Measurements from ENCODE around the gene PARL.

PARL gene, protein sequence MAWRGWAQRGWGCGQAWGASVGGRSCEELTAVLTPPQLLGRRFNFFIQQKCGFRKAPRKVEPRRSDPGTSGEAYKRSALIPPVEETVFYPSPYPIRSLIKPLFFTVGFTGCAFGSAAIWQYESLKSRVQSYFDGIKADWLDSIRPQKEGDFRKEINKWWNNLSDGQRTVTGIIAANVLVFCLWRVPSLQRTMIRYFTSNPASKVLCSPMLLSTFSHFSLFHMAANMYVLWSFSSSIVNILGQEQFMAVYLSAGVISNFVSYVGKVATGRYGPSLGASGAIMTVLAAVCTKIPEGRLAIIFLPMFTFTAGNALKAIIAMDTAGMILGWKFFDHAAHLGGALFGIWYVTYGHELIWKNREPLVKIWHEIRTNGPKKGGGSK

DNA sequence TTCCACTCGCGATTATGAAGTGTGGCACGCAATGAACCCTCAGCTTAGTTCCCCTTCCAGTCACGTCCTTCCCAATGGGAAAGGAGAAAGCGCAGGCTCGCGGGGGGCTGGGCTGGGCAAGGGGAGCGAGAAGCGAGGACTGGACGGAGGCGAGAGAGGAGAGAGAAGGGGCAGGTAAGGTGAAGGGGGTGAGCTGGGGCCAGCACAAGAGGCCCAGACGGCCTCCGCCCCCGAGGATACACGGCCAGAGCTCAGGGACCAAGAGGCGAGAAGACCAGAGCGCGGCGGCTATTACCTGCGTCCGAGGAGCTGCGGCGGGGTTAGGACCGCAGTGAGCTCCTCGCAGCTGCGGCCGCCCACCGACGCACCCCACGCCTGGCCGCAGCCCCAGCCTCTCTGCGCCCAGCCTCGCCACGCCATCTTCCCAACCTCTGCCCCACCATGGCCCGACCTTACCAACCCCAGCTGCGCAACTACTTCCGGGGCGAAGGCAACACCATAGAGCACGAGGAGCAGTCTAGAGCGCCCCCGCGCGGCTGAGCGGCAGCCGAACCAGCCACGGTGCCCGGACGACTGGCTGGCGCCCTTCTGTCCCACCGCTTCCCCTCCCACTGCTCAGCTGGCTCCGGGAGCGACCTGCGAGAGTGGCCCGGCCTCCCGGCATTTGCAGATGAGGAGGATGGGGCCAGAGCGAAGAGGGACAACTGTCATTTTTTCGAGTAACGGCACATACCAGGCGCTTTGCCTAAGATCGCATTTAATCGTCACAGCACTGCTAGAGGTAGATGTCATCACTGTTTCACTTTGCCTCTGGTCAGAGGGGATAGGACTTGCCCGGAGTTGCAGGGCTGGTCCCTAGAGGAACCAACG lies at the start of gene PARL:
Gene PARL (minus strand): TSS at position 454 of the 870 bp plus-strand sequence. CDS start 34 bp downstream, at position 420.
- DNase-seq, result peak; percentile 79

DNA sequence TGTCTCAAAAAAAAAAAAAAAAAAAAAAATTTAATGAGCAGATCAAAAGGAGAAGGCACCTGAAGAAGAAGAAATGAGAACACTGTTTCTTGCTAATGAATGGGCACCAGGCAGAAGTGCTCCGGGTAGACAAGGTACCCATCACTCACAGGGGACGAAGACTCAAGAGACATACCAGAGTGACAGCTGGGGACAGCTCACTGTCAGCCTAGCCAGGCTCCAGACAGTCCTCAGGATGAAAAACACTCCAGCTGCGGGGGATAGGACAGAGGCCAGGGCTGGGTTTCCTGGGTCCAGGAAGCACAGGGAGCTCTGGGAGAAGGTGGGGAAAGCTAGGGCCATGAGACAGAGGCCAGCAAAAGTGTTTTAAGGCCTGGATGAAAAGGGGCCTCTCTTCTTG lies 48.5 kb upstream of the PARL start:
- no peak for DNase-seq

DNA sequence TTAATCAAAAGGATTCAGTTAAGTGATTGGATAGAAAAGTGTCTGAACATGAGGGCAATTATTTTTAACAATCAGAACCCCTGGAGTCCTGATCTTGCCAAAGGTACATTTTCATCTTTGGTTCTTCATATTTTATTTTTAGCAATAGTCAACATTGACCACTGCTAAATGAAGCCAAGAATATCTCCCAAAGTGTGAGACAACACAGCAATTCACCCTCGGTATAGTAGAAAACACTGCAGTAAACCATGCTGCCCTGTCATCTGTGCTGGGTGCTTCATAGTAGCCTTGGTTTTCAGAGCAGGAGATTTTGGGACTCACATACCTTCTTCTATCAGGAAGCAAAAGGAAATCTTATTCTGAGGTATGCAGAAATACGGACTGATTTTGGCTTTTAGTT lies 47.2 kb upstream of the PARL start:
- DNase-seq, result no peak

DNA sequence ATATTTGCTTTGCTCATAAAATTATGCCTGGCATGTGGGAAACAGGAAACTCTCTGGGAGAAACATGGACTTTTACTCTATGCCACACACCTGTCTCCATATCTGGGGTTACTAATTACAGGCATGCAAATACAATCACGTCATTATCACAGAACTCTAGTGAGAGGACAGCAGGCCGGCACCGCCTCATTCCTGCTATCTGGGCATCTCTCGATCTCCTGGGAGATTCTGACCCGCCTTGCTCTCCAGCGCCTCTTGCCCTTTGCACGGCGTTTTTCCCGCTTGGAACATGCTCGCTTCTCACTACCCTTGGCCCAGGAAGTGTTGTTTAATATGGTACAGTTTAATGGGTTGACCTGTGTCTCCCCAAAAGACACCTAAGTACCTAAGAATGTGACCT lies 45.4 kb upstream of the PARL start:
- DNase-seq, result no peak

DNA sequence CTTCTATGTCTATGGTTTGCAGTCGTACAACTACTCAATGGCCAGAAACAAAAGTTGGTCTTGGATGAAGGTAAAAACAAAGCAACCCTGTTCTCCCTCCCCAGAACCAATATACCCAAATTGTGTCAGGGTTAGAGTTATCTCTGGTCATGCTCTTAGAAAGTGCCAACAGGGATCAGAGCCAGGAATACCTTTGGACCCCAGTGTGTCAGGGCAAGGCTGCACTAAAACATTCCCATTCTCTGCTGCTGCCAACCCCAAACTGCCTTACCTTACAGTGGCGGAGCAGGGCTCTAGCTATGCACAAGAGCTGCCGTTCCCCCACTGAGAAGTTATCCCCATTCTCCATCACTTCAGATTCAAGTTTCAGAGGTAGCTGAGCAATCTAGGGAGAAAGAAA lies 42.4 kb upstream of the PARL start:
- DNase-seq, result no peak

DNA sequence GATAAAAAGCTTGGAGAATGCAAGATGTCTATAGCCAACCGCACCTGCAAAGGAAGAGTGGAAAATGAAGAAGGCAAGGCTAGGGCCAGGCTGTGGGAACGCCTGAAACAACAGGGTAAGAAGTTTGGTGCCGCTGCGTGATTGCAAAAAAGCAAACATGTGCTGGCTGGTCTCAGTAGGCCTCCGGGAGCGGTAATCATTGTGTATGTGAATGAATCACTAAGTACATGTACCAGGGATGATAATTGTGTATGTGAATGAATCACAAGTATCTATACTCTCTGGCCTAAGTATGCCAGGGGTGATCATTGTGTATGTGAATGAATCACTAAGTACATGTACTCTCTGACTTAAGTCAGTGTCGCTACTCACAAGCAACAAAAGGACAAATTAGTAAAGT lies 40.3 kb upstream of the PARL start:
- DNase-seq, result no peak

DNA sequence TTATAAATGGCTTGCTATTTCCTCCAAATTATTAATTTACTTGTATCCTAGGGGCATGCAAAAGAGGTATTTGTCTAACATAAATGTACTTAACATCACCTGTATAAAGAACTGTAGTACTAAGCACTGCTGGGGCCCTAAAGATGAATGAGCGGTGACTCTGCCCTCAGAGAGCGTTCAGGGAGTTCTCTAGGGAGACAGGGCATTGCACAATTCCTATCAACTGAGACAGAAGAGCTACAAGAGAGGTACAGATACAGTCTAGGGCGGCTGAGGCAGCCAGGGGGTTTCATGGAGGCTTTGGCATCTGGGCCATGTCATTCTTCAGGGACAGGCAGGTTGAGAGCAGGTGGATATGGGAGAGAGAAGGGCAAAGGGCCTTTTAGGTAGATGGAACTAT lies 39.9 kb upstream of the PARL start:
- DNase-seq, result no peak

DNA sequence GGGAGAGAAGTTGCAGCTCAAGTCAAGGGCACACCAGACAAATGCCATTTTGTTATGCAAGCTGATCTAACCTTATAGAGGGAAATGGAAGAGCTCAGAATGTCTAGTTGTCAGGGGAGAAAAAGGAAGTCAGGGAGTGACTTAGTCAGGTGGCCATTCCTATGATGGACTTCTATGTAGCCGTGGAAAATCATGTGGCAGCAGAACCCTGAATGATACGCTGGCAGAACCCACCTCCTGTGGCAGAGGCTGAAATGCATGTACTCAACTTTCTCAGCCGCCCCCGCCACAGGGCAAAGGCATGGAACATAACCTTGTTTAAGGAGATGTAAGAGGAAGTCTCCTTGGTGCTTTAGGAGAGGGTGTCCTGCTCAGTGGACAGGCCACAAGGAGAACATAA lies 37.7 kb upstream of the PARL start:
- DNase-seq, result no peak

DNA sequence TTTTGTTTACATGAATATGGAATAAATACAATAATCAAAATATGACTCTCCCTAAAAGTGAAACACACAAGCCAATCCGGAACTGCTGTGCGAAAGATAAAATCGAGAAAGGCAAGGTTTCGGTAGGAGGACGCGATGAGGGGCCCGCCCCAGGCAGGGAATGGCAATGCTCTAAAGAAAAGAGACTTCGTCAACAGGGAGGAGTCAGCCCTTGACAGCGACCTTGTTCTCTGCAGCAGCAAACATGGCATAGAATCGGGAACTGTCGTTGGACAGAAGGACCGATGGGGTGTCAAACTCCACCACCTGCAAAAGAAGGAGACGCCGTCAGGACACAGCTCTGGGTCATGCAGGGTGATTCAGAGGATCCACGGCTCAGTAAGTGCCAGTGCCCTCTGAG lies 36.4 kb upstream of the PARL start:
- no peak for DNase-seq

DNA sequence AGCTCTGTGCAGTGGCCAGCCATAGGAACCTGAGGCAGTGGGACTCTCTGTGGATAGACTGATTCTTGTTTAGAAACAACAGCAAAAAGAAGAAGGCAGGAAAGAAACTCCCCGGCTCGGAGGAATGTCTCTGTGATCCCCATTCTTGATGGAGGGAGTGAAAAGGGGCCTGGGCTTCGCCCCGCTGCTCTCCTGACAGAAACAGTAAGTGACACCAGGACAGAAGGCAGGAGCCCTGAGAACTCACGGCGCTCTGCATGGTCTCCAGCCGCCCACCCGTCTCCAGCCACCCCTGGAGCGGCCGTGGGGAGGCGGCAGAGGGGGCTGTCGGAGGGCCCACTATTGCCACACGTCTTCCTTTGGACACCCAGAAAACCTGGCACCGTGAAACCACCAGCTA lies 35.7 kb upstream of the PARL start:
- DNase-seq, result no peak

DNA sequence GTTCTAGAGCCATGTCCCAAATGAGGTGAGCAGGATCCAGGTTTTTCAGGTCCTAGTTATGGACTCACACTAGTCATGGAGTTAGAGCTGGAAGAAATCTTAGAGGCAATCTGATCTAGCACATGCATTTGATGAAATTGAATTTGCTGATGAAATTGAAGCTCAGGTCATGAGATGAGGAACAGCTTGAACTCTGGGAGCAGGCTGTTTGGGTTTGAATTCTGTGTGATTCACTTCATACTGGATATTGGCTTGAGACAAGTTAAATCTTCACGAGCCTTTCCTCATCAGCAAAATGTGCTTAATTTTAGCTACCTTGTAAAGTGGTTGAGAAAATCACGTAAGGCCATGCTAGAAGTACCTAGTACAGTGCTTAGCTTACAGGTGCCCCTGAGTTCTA lies 33.5 kb upstream of the PARL start:
- no peak for DNase-seq

DNA sequence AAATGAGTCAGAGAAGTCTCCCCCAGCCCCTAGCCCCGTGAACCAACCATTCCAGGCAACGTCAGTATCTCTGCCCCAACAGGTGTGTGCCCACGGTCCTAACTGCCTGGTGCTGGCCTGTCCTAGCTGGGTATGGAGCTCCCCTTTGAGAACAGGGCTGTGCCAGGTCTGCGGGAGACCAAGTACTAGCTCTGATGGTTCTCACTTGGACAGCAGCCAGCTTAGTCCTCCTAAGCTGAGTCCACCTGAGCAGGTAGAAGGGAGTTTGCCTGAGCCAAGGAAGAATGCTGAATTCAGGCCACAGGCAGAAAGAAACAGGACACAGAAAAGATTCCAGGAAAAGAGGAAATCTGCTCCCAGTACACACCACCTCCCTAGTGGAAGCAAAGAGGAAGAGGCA lies 33.1 kb upstream of the PARL start:
- DNase-seq, result no peak

DNA sequence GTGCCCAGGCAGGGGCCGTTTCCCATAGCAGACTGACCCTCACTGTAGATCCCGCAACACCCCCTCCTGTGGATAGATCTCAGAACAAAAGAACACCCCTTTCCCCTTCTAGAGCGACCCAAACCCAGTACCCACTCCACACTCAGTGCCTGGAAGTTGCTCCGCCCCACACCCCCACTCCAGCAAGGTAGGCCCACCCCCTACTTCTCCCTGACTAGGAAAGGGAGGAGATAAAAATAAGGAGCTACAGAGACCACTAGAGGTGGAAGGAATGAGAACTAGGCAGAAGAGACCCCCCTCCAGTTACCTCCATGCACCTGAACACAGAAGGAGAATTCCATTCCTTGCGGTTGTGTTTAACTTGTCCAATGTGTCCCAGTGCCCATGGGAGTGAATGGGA lies 30.2 kb upstream of the PARL start:
- no peak for DNase-seq

DNA sequence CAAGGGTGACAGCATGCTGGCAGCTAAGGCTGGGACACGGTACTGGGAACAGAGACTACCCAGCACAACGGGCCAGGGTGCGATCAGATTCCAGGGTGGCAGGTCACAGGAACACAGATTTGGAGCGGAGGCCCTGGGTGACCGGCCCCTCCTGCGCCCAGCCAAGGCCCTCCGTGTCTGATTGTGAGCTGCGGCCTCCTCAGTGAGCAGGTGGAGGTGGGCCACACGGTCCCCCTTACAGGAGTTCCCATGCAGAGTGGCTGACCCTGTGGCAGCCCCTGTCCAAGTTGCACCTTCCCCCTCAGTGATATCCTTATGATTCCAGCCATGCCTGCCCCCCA lies 28.9 kb upstream of the PARL start:
- DNase-seq, result no peak

DNA sequence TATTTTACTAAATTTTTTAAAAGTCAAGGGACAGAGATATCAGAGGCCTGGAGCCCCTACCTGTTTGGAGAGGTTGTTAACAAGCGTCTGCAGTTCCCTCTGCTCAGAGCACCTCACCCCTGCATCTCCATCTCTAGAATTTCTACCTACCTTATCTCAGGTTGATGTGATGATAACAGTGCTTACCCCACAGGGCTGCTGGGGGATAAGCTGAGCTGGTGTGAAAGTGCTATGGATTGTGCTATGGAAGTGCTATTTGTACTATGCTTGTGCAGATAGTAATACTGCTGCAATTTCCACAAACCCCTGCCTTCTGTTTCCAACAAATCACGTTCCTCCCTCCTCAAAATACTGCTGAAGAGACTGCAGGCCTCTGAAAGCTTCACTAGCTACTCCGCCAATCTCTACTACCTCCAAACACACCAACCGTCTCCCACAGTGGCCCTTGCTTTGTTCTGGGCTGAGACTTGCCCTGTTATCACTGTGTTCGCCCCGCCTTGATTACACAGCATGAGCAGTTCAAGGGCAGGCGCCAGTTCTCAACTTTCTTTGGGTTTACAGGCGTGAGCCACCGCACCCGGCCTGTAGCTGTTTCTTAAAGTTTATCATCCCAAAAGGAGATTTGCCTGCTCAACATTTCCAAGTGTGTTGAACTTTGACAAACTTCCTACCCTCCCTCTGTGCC lies 28.4 kb upstream of the PARL start:
- no peak for DNase-seq

DNA sequence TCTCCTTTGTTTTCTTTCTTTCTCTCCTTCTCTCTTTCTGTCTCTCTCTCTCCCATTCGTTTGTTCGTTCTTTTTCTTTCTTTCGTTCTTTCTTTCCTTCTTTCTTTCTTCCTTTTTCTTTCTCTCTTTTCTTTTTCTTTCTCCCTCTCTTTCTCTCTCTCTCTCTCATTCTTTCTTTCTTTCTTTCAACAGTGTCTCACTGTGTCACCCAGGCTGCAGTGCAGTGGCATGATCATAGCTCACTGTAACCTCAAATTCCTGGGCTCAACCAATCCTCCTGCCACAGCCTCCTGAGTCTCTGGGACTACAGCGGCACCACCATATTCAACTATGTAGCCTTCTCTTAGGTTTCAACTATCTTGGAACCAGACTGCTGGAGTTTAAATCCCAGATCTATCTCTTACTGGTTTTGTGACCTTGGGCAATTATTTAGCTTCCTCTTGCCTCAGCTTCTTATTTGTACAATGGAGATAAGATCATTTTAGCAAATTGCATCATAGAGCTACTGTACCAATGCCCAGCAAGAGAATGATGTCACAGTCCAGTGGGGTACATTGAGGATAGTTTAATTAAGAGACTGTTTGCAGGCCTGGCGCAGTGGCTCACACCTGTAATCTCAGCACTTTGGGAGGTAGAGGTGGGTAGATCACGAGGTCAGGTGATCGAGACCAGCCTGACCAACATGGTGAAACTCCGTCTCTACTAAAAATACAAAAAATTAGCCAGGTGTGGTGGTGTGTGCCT lies 27.3 kb upstream of the PARL start:
- DNase-seq, result peak; percentile 47

DNA sequence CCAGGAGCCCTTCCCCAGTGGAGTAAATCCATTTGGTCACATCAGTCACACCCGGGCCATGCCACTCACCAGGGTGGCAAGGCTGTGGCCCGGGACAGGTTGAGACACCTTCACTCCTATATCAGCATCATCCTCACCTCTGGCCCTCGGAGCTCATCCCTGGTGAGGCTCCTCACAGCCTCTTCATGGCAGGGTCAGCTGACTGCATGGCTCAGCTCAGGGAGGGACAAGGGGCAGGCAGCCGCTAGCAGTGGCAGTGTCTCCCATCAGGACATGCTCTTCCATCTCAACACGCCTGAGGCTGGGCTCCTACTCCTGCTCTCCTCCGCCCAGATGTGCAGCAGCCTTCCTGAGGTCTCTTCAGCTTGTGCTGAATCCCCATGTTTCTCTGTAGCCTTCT lies 26.4 kb upstream of the PARL start:
- DNase-seq, result no peak

DNA sequence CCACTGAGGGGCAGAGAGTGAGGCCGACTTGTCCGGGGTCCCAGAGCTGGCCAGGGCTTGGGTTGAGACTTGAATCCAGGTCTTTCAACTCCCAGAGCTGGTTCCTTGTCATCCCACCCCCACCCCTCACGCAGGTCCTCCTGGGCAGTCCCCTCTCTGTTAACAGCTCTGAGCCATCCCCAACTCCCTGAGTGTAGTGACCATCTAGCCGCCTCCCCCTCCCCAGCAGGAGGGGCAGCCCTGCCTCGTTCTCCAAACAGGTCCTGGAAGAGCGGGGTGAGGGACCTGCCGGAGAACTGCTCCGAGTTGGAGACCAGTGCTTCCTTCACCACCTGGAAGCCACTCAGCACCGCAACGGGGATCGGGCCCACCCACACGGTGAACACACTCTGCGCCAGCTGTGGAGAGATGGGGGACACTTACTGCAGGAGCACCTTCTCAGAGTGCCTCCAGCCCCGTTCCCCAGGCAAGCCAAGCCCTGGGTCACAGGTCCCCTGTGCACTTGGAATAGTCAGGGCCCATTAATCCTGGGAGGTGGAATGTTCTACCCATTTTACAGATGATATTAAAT lies 24.4 kb upstream of the PARL start:
- DNase-seq, result no peak

DNA sequence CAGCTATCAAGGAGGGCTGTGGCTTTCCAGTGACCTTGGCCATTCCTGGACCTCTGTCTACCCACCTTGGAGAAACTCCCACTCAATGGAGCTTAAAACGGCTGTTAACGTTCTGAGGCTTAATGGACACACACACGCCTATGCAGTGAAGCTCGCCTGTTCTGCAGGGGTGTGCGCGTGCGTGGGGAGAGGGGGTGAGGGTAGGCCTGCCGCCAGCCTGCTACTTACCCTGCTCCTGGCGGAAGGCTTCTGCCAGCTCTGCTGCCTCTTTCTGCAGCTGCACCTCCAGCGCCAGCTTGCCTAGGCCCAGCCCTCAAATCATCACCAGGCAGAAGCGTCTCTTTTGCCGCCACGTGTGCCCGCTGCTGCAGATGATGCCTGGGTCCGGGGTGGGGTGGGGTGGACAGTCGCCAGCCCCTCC lies 23.2 kb upstream of the PARL start:
- DNase-seq, result no peak

DNA sequence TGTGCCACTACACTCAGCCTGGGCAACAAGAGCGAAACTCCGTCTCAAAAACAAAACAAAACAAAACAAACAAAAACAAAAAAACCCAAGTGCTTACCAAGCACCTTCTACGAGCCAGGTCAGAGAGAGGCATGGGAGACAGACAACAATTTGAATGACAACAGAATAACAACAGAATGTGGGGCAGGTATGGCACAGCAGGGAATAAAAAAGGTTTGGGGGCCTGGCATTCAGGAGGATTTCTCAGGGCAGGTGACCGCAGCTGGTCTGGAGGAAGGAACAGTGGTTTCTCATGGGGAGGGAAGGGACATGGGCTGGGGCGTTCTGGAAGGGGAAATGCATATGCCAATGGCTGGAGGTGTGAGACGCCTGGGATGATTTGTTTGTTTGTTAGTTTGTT lies 22.5 kb upstream of the PARL start:
- DNase-seq, result no peak

DNA sequence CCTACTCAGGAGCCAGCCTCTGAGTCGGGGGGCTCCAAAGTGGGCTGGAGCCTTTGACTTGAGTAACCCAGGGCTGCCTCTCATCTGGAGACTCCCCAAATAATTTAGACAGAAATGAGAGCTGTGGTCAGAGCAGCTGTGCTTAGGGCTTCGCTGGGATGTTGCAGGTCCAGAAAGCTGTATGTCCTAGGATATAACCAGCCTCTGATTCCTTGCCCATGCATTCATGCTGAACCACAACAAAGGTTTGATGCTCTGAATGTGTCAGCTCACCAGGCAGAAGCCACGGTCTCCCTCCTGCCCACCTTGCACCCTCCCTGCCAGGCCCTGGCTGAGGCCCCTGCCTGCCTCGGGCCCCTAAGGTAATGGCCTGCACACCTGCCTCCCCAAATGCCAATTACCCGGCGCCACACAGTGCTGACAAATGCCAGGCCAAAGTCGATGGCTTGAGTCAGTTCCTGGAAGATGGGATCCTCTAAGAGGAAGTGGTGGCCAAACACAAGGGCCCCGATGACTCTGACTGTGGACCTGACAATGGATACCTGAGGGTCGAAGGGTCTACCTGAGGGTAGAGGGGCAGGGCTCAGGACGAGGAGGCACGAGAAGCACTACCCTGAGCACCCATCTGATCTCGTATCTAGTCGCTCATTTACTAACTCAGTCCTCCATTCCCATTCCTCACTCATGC lies 21.7 kb upstream of the PARL start:
- no peak for DNase-seq
